Ishikawa (cell line): Measurements from ENCODE around the gene FMN2.

ENCODE experiments used
- CEBPB ChIP-seq: IDR thresholded peaks from 2 replicates; pipeline ENCODE4 v1.6.1; 2012
- CREB1 ChIP-seq: IDR thresholded peaks from 2 replicates; pipeline ENCODE4 v1.6.1; 2012; ENCODE audit warnings: low read depth
- EGR1 ChIP-seq: IDR thresholded peaks from 2 replicates; pipeline ENCODE4 v1.6.1; 2012
- EP300 ChIP-seq: IDR thresholded peaks from 2 replicates; pipeline ENCODE4 v1.6.1; 2012; ENCODE audit warnings: borderline replicate concordance
- FOXM1 ChIP-seq: IDR thresholded peaks from 2 replicates; pipeline ENCODE4 v1.6.1; 2012; ENCODE audit warnings: low read depth, borderline replicate concordance
- MAX ChIP-seq: IDR thresholded peaks from 2 replicates; pipeline ENCODE4 v1.6.1; 2012
- NFIC ChIP-seq: IDR thresholded peaks from 2 replicates; pipeline ENCODE4 v1.6.1; 2012
- RAD21 ChIP-seq: IDR thresholded peaks from 2 replicates; pipeline ENCODE4 v1.6.1; 2012; ENCODE audit warnings: low read depth
- REST ChIP-seq: IDR thresholded peaks from 2 replicates; pipeline ENCODE4 v1.6.1; 2012; ENCODE audit warnings: low read depth, mild to moderate bottlenecking
- TAF1 ChIP-seq: IDR thresholded peaks from 2 replicates; pipeline ENCODE4 v1.6.1; 2012; ENCODE audit warnings: low read depth, mild to moderate bottlenecking
- TCF12 ChIP-seq: IDR thresholded peaks from 2 replicates; pipeline ENCODE4 v1.6.1; 2012; ENCODE audit warnings: low read depth
- TEAD4 ChIP-seq: IDR thresholded peaks from 2 replicates; pipeline ENCODE4 v1.6.1; 2012
- USF1 ChIP-seq: IDR thresholded peaks from 2 replicates; pipeline ENCODE4 v1.6.1; 2012
- YY1 ChIP-seq: IDR thresholded peaks from 2 replicates; pipeline ENCODE4 v1.6.1; 2012; ENCODE audit warnings: low read depth
- ZBTB7A ChIP-seq: IDR thresholded peaks from 2 replicates; pipeline ENCODE4 v1.6.1; 2012; ENCODE audit warnings: low read depth

Gene FMN2

GRCh38 chr1:240426051-240426450 is 334.4 kb downstream of the FMN2 start:
- TF ChIP-seq TAF1 (no peak), CREB1 (no peak), TCF12 (no peak), MAX (no peak), YY1 (no peak), ZBTB7A (no peak), CEBPB (no peak), TEAD4 (no peak), REST (no peak), EGR1 (no peak), RAD21 (no peak), EP300 (no peak), USF1 (no peak)

GRCh38 chr1:240435996-240436566 is 344.4 kb downstream of the FMN2 start:
- TF ChIP-seq MAX (no peak), EGR1 (no peak), YY1 (no peak), REST (no peak), TCF12 (no peak), NFIC (no peak), EP300 (no peak)

- TF ChIP-seq YY1 (no peak), CREB1 (no peak), EP300 (no peak), ZBTB7A (no peak), REST (no peak), CEBPB (no peak), NFIC (no peak), TEAD4 (no peak), EGR1 (no peak), FOXM1 (no peak), TAF1 (no peak), TCF12 (no peak), RAD21 (no peak), USF1 (no peak), MAX (no peak)
Measured at GRCh38 chr1:240441669-240442068, 350.0 kb downstream of the FMN2 start.

GRCh38 chr1:240445369-240445768 is 353.7 kb downstream of the FMN2 start:
- no peak for TF ChIP-seq FOXM1
- no peak for TF ChIP-seq YY1
- TF ChIP-seq ZBTB7A: no peak
- TF ChIP-seq NFIC: no peak
- no peak for TF ChIP-seq TAF1
- TF ChIP-seq EGR1: no peak
- no peak for TF ChIP-seq MAX
- TF ChIP-seq RAD21: no peak
- TF ChIP-seq EP300: no peak
- no peak for TF ChIP-seq REST
- TF ChIP-seq CEBPB: no peak
- no peak for TF ChIP-seq TEAD4
